IMR-90 (cell line): Measurements from ENCODE around the gene MPV17. TPM values are rescaled to one million over a fixed set of nuclear protein-coding genes. Genes with fewer than 3 reads are reported as not detected.
A peak's percentile ranks its signal among the peaks of the same experiment; 100 is the strongest.

ENCODE experiments used
- ATAC-seq: fragments of 200-7000 bp; cut with Tn5 transposase; 2 replicates; pipeline ENCODE4 v1.9.1; 2020; ENCODE audit warnings: low read depth, mild to moderate bottlenecking, moderate library complexity
- BruUV-seq: library from RNA; stranded (reverse); fragments of 400-500 nt; replicated peaks from 2 replicates; lab custom pipeline; 2021; lab: Mats Ljungman, UMichigan
- CTCF ChIA-PET: fragments of 300-600 bp; formaldehyde crosslinking; extraction: SDS; loops from one replicate; lab custom pipeline; 2021; ENCODE audit warnings: antibody characterized with exemption; lab: Yijun Ruan, JAX
- POLR2A ChIA-PET: fragments of 300-600 bp; sonication (Branson Sonifier 250); formaldehyde crosslinking; loops from one replicate; lab custom pipeline; 2022; ENCODE audit warnings: antibody characterized with exemption; ENCODE audit not compliant: unreplicated experiment; lab: Charles Lee
- DNase-seq: peaks from one replicate; pipeline ENCODE4 v3.0.0; 2013
- H2AFZ ChIP-seq: replicated peaks from 2 replicates; pipeline ENCODE3; 2013; ENCODE audit warnings: low read length, mild to moderate bottlenecking; ENCODE audit not compliant: poor library complexity
- H2AK5ac ChIP-seq: 2 replicates; pipeline ENCODE4 v1.6.1; 2013; ENCODE audit warnings: low read depth, low read length, inconsistent platforms
- H2AK9ac ChIP-seq: replicated peaks from 2 replicates; pipeline ENCODE3; 2013; ENCODE audit warnings: mild to moderate bottlenecking, low read depth, low read length, moderate library complexity; ENCODE audit not compliant: poor library complexity
- H2BK120ac ChIP-seq: 2 replicates; pipeline ENCODE4 v1.6.1; 2013; ENCODE audit warnings: low read depth, low read length, inconsistent platforms
- H2BK15ac ChIP-seq: 3 replicates; pipeline ENCODE4 v1.6.1; 2013; ENCODE audit warnings: low read depth, low read length, inconsistent platforms
- H2BK20ac ChIP-seq: 2 replicates; pipeline ENCODE4 v1.6.1; 2013; ENCODE audit warnings: low read depth, mild to moderate bottlenecking, inconsistent platforms, low read length, moderate library complexity
- H2BK5ac ChIP-seq: 2 replicates; pipeline ENCODE4 v1.6.1; 2013; ENCODE audit warnings: mild to moderate bottlenecking, low read depth, low read length, inconsistent platforms; ENCODE audit not compliant: poor library complexity, severe bottlenecking
- H3K14ac ChIP-seq: replicated peaks from 2 replicates; pipeline ENCODE4 v1.6.1; 2013; ENCODE audit warnings: low read depth, low read length, inconsistent platforms
- H3K18ac ChIP-seq: 2 replicates; pipeline ENCODE4 v1.6.1; 2013; ENCODE audit warnings: low read depth, low read length, control low read depth
- H3K23ac ChIP-seq: 2 replicates; pipeline ENCODE4 v1.6.1; 2013; ENCODE audit warnings: low read depth, low read length, inconsistent platforms
- H3K27ac ChIP-seq: 2 replicates; pipeline ENCODE4 v1.5.1; 2013; ENCODE audit warnings: mild to moderate bottlenecking, control low read depth, low read length; ENCODE audit not compliant: insufficient read depth
- H3K27me3 ChIP-seq: 2 replicates; pipeline ENCODE4 v1.6.1; 2013; ENCODE audit warnings: low read length; ENCODE audit not compliant: control insufficient read depth, insufficient read depth
- H3K36me3 ChIP-seq: 2 replicates; pipeline ENCODE4 v1.6.1; 2013; ENCODE audit warnings: low read length, mixed read lengths; ENCODE audit not compliant: control insufficient read depth, insufficient read depth
- H3K4ac ChIP-seq: 2 replicates; pipeline ENCODE4 v1.6.1; 2013; ENCODE audit warnings: low read depth, low read length, inconsistent platforms
- H3K4me1 ChIP-seq: 2 replicates; pipeline ENCODE4 v1.6.1; 2013; ENCODE audit warnings: low read length, mixed read lengths; ENCODE audit not compliant: control insufficient read depth, insufficient read depth
- H3K4me2 ChIP-seq: 2 replicates; pipeline ENCODE4 v1.6.1; 2013; ENCODE audit warnings: low read depth, mild to moderate bottlenecking, control low read depth, low read length, moderate library complexity
- H3K4me3 ChIP-seq: 2 replicates; pipeline ENCODE4 v1.5.1; 2013; ENCODE audit warnings: low read depth, mild to moderate bottlenecking, control low read depth, low read length, moderate library complexity; ENCODE audit not compliant: insufficient read depth
- H3K56ac ChIP-seq: 2 replicates; pipeline ENCODE4 v1.6.1; 2013; ENCODE audit warnings: low read length, inconsistent platforms; ENCODE audit not compliant: insufficient read depth; ENCODE audit errors: extremely low read depth
- H3K79me1 ChIP-seq, 2 experiments: 2 replicates each; pipeline ENCODE4 v1.6.1; 2013; ENCODE audit warnings: low read length in 2 of 2, inconsistent platforms in 1 of 2, low read depth in 1 of 2
- H3K9ac ChIP-seq: 2 replicates; pipeline ENCODE4 v1.6.1; 2013; ENCODE audit warnings: low read depth, low read length, control low read depth
- H3K9me1 ChIP-seq: 2 replicates; pipeline ENCODE4 v1.6.1; 2013; ENCODE audit warnings: low read length, inconsistent platforms; ENCODE audit not compliant: insufficient read depth
- H3K9me3 ChIP-seq: 2 replicates; pipeline ENCODE4 v1.6.1; 2013; ENCODE audit warnings: low read length; ENCODE audit not compliant: control insufficient read depth, insufficient read depth
- H4K20me1 ChIP-seq: 2 replicates; pipeline ENCODE4 v1.6.1; 2013; ENCODE audit warnings: low read length, inconsistent platforms; ENCODE audit not compliant: insufficient read depth
- H4K5ac ChIP-seq: 2 replicates; pipeline ENCODE4 v1.6.1; 2013; ENCODE audit warnings: mild to moderate bottlenecking, low read depth, low read length, control low read depth
- H4K8ac ChIP-seq, 2 experiments: 2 replicates each; pipeline ENCODE4 v1.6.1; 2013; ENCODE audit warnings: low read depth in 2 of 2, low read length in 2 of 2, control low read depth in 1 of 2, inconsistent platforms in 1 of 2
- H4K91ac ChIP-seq: 2 replicates; pipeline ENCODE4 v1.6.1; 2013; ENCODE audit warnings: low read depth, low read length, inconsistent platforms; ENCODE audit not compliant: insufficient read depth
- CEBPB ChIP-seq: IDR thresholded peaks from 2 replicates; pipeline ENCODE4 v1.6.1; 2012; ENCODE audit warnings: low read depth, low read length, improper control_type of control experiment
- CHD1 ChIP-seq: IDR thresholded peaks from 2 replicates; pipeline ENCODE4 v1.6.1; 2012; ENCODE audit warnings: low read depth, low read length, improper control_type of control experiment
- CTCF ChIP-seq: conservative IDR thresholded peaks from 2 replicates; pipeline ENCODE4 v1.5.1; 2012; ENCODE audit warnings: mild to moderate bottlenecking, low read depth, low read length, improper control_type of control experiment
- FOS ChIP-seq: fragments of 150-350 bp; IDR thresholded peaks from 2 replicates; pipeline ENCODE4 v1.6.1; 2016; ENCODE audit warnings: low read depth, low read length
- MAFK ChIP-seq: IDR thresholded peaks from 2 replicates; pipeline ENCODE4 v1.6.1; 2012; ENCODE audit warnings: low read depth, low read length, improper control_type of control experiment
- MAZ ChIP-seq: IDR thresholded peaks from 2 replicates; pipeline ENCODE4 v1.6.1; 2012; ENCODE audit warnings: low read depth, mild to moderate bottlenecking, low read length, improper control_type of control experiment, moderate library complexity, borderline replicate concordance
- RFX5 ChIP-seq: IDR thresholded peaks from 2 replicates; pipeline ENCODE4 v1.8.0; 2012; ENCODE audit warnings: low read depth, mild to moderate bottlenecking, low read length, moderate library complexity
- SMC3 ChIP-seq: fragments of 150-350 bp; IDR thresholded peaks from 2 replicates; pipeline ENCODE4 v1.6.1; 2016; ENCODE audit warnings: low read depth, mild to moderate bottlenecking, antibody characterized with exemption, low read length, moderate library complexity
- WGBS, 2 experiments: methylation state at CpG; one replicate each; pipeline versions ENCODE4 v1.1.5 to v1.1.7; 2013; ENCODE audit warnings: missing lambda C conversion rate in 2 of 2; ENCODE audit not compliant: insufficient read length in 1 of 2; ENCODE audit errors: extremely low coverage in 2 of 2; 5-methylcytosine and 5-hydroxymethylcytosine counted together
- dilution Hi-C: fragments of 300-500 bp; cut with HindIII; formaldehyde crosslinking; loops from one replicate; pipeline ENCODE4 v1.14.3; 2018; ENCODE audit warnings: low sequenced_read_pairs; ENCODE audit not compliant: unreplicated experiment
- in situ Hi-C: fragments of 300-500 bp; cut with MboI; formaldehyde crosslinking; loops from 3 replicates; pipeline ENCODE4 v1.14.3; 2019; ENCODE audit warnings: low sequenced_read_pairs, inconsistent platforms, mixed read lengths
- intact Hi-C: fragments of 100-400 bp; cut with micrococcal nuclease; formaldehyde crosslinking; loops from 2 replicates; pipeline ENCODE4 v1.10.0; 2022
- polyA plus RNA-seq, 3 experiments: library from polyadenylated mRNA; depleted of rRNA; stranded (reverse); fragments of >200 nt; gene quantifications; 2 replicates each; pipeline ENCODE4 v1.2.3, GENCODE V29; 2012; ENCODE audit warnings: low replicate concordance in 1 of 3
- total RNA-seq: library from RNA; depleted of rRNA; stranded (reverse); fragments of >200 nt; gene quantifications from 2 replicates; pipeline ENCODE4 v1.2.3, GENCODE V29; 2012

MPV17 gene
- total and polyA plus RNA-seq, 2 of the 4 experiments (the other 2 are of a cell fraction): 70.4 to 160 TPM

- no peak overlapping the region for H2AFZ ChIP-seq
- H3K79me1 ChIP-seq: no peaks in the 10 kb centered on the region
- no peak overlapping the region for H3K27ac ChIP-seq
- intact Hi-C loops (no loop called here), dilution Hi-C loops (no loop called here), in situ Hi-C loops (no loop called here)
- H3K36me3 ChIP-seq: no peaks in the 10 kb centered on the region
- H2AK5ac ChIP-seq: no peak overlapping the region
- H3K27me3 ChIP-seq: peaks cover 20% of the 10 kb centered on the region
- H2BK5ac ChIP-seq: no peak overlapping the region
- TF ChIP-seq FOS: no peak
- no peak for TF ChIP-seq CHD1
- no peak for TF ChIP-seq CEBPB
- TF ChIP-seq RFX5: no peak
- TF ChIP-seq SMC3: no peak
- no peak for TF ChIP-seq MAFK
- TF ChIP-seq MAZ: no peak
- no peak for TF ChIP-seq CTCF
- H2BK20ac ChIP-seq: no peak overlapping the region
- DNase-seq: no peak
- no peak overlapping the region for H2BK15ac ChIP-seq
- no peak overlapping the region for H2BK120ac ChIP-seq
- H3K4me1 ChIP-seq: peaks cover 29% of the 10 kb centered on the region
- H3K18ac ChIP-seq: no peak overlapping the region
- no peak overlapping the region for H2AK9ac ChIP-seq
- no peak for ATAC-seq
- H4K91ac ChIP-seq: no peak overlapping the region
- H3K9me3 ChIP-seq: no peaks in the 10 kb centered on the region
- ChIA-PET POLR2A (no interaction called here), CTCF (interaction anchor here (1.3 kb wide), 1 partner anchor 13 kb away, joined by 3 read pairs; no protein-coding TSS in a partner anchor)
- H4K20me1 ChIP-seq: no peaks in the 10 kb centered on the region
- peak overlapping the region; percentile 59; the same call in 1 of the 2 replicates for H3K23ac ChIP-seq
- BruUV-seq: no TSS peak
- H3K9ac ChIP-seq: no peak overlapping the region
- H3K4me2 ChIP-seq: no peak overlapping the region
- H3K9me1 ChIP-seq: peaks cover 17% of the 10 kb centered on the region
- no CpG with 5 or more reads among the region's 1 CpG for WGBS, 2 experiments
- no peak overlapping the region for H3K14ac ChIP-seq
- H3K4me3 ChIP-seq: no peak overlapping the region
- H4K5ac ChIP-seq: no peak overlapping the region
- H4K8ac ChIP-seq: no peak overlapping the region
- H3K56ac ChIP-seq: no peak overlapping the region
- H3K4ac ChIP-seq: no peak overlapping the region
Measured at GRCh38 chr2:27278010-27278409, 44.9 kb downstream of the MPV17 start.
